H9 (cell line): ENCODE results near the gene KLHDC1. TPM values are rescaled to one million over a fixed set of nuclear protein-coding genes. Genes with fewer than 3 reads are reported as not detected.

Source experiments
- DNase-seq: peaks from one replicate; pipeline ENCODE4 v3.0.0-alpha.2; 2017
- H2AFZ ChIP-seq: one replicate; pipeline ENCODE4 v1.6.1; 2013; ENCODE audit warnings: mild to moderate bottlenecking, low read length, control low read depth, moderate library complexity
- H2AK5ac ChIP-seq: 2 replicates; pipeline ENCODE4 v1.6.1; 2013; ENCODE audit warnings: low read length, control low read depth, mixed read lengths; ENCODE audit not compliant: insufficient read length
- H2BK120ac ChIP-seq: one replicate; pipeline ENCODE4 v1.6.1; 2013; ENCODE audit warnings: low read depth, mild to moderate bottlenecking, low read length, control low read depth, inconsistent platforms; ENCODE audit not compliant: poor library complexity, severe bottlenecking
- H2BK12ac ChIP-seq: 2 replicates; pipeline ENCODE4 v1.6.1; 2013; ENCODE audit warnings: low read length, control low read depth, mixed read lengths, low read depth; ENCODE audit not compliant: insufficient read length
- H2BK15ac ChIP-seq: 2 replicates; pipeline ENCODE4 v1.6.1; 2013; ENCODE audit warnings: low read depth, low read length, control low read depth
- H2BK20ac ChIP-seq: one replicate; pipeline ENCODE4 v1.6.1; 2013; ENCODE audit warnings: low read depth, mild to moderate bottlenecking, low read length, control low read depth, inconsistent platforms; ENCODE audit not compliant: poor library complexity, severe bottlenecking
- H2BK5ac ChIP-seq: 2 replicates; pipeline ENCODE4 v1.6.1; 2013; ENCODE audit warnings: low read length, control low read depth, mixed read lengths; ENCODE audit not compliant: insufficient read length
- H3K14ac ChIP-seq: 2 replicates; pipeline ENCODE4 v1.6.1; 2013; ENCODE audit warnings: low read length, control low read depth; ENCODE audit not compliant: insufficient read depth
- H3K18ac ChIP-seq: 2 replicates; pipeline ENCODE4 v1.6.1; 2013; ENCODE audit warnings: low read depth, mild to moderate bottlenecking, mixed read lengths, low read length, control low read depth; ENCODE audit not compliant: insufficient read length
- H3K23ac ChIP-seq: 2 replicates; pipeline ENCODE4 v1.6.1; 2013; ENCODE audit warnings: low read length, control low read depth, mixed read lengths, low read depth; ENCODE audit not compliant: insufficient read length
- H3K23me2 ChIP-seq: 2 replicates; pipeline ENCODE4 v1.6.1; 2013; ENCODE audit warnings: low read depth, mild to moderate bottlenecking, mixed read lengths, low read length, control low read depth; ENCODE audit not compliant: insufficient read length, poor library complexity, severe bottlenecking
- H3K27ac ChIP-seq: 2 replicates; pipeline ENCODE4 v1.5.1; 2013; ENCODE audit warnings: low read length, control low read depth, mixed read lengths, low read depth; ENCODE audit not compliant: insufficient read length
- H3K27me3 ChIP-seq: 2 replicates; pipeline ENCODE4 v1.6.1; 2013; ENCODE audit warnings: low read length, control low read depth, inconsistent platforms; ENCODE audit not compliant: insufficient read depth
- H3K4ac ChIP-seq: 2 replicates; pipeline ENCODE4 v1.6.1; 2013; ENCODE audit warnings: low read depth, mild to moderate bottlenecking, control low read depth, inconsistent platforms, low read length, moderate library complexity
- H3K4me1 ChIP-seq: 2 replicates; pipeline ENCODE4 v1.6.1; 2013; ENCODE audit warnings: low read length, control low read depth, inconsistent platforms; ENCODE audit not compliant: insufficient read depth
- H3K4me2 ChIP-seq: 2 replicates; pipeline ENCODE4 v1.6.1; 2013; ENCODE audit warnings: low read length, control low read depth, mixed read lengths; ENCODE audit not compliant: insufficient read length, insufficient read depth
- H3K56ac ChIP-seq: 2 replicates; pipeline ENCODE4 v1.6.1; 2013; ENCODE audit warnings: low read depth, mild to moderate bottlenecking, mixed read lengths, low read length, control low read depth; ENCODE audit not compliant: insufficient read length
- H3K79me1 ChIP-seq: 2 replicates; pipeline ENCODE4 v1.6.1; 2013; ENCODE audit warnings: low read depth, mild to moderate bottlenecking, moderate library complexity, low read length, control low read depth, inconsistent platforms; ENCODE audit not compliant: insufficient read depth, poor library complexity, severe bottlenecking
- H3K79me2 ChIP-seq: 2 replicates; pipeline ENCODE4 v1.6.1; 2013; ENCODE audit warnings: low read length, control low read depth, inconsistent platforms; ENCODE audit not compliant: insufficient read depth
- H3K9ac ChIP-seq: 2 replicates; pipeline ENCODE4 v1.6.1; 2013; ENCODE audit warnings: low read length, control low read depth, mixed read lengths; ENCODE audit not compliant: insufficient read length; ENCODE audit errors: extremely low read depth
- H3K9me3 ChIP-seq: one replicate; pipeline ENCODE4 v1.6.1; 2013; ENCODE audit warnings: low read depth, low read length, inconsistent platforms; ENCODE audit not compliant: control insufficient read depth
- H3T11ph ChIP-seq: one replicate; pipeline ENCODE4 v1.6.1; 2013; ENCODE audit warnings: mild to moderate bottlenecking, low read length, control low read depth, inconsistent platforms
- H4K20me1 ChIP-seq: one replicate; pipeline ENCODE4 v1.6.1; 2013; ENCODE audit not compliant: control insufficient read depth, insufficient read length, insufficient read depth
- H4K5ac ChIP-seq: 2 replicates; pipeline ENCODE4 v1.6.1; 2013; ENCODE audit warnings: low read depth, mild to moderate bottlenecking, mixed read lengths, low read length, control low read depth; ENCODE audit not compliant: insufficient read length
- H4K8ac ChIP-seq: replicated peaks from 2 replicates; pipeline ENCODE4 v1.6.1; 2013; ENCODE audit warnings: low read length, control low read depth, mixed read lengths, low read depth; ENCODE audit not compliant: insufficient read length
- H4K91ac ChIP-seq: 2 replicates; pipeline ENCODE4 v1.6.1; 2013; ENCODE audit warnings: low read depth, mild to moderate bottlenecking, moderate library complexity, mixed read lengths, low read length, control low read depth; ENCODE audit not compliant: insufficient read length
- H3K27ac Mint-ChIP-seq, 3 experiments: 2 replicates in 2 of 3; 3 replicates in 1 of 3; pipeline ENCODE4 v1.8.0; 2020 to 2021; ENCODE audit warnings: mixed read lengths in 3 of 3, mild to moderate bottlenecking in 1 of 3, moderate library complexity in 1 of 3
- H3K27me3 Mint-ChIP-seq: 2 replicates; pipeline ENCODE4 v1.8.0; 2021; ENCODE audit warnings: low read depth, mild to moderate bottlenecking, moderate library complexity, mixed read lengths
- H3K36me3 Mint-ChIP-seq, 3 experiments: 2 replicates in 2 of 3; 3 replicates in 1 of 3; pipeline ENCODE4 v1.8.0; 2020 to 2021; ENCODE audit warnings: low read depth in 3 of 3, mixed read lengths in 3 of 3; ENCODE audit not compliant: insufficient read depth in 1 of 3
- H3K4me1 Mint-ChIP-seq, 2 experiments: 2 replicates each; pipeline ENCODE4 v1.8.0; 2020; ENCODE audit warnings: mixed read lengths in 2 of 2
- H3K4me3 Mint-ChIP-seq, 2 experiments: 2 replicates in 1 of 2; 3 replicates in 1 of 2; pipeline ENCODE4 v1.8.0; 2020 to 2021; ENCODE audit warnings: mild to moderate bottlenecking in 2 of 2, mixed read lengths in 2 of 2, moderate library complexity in 1 of 2
- H3K9me3 Mint-ChIP-seq, 2 experiments: 2 replicates in 1 of 2; 3 replicates in 1 of 2; pipeline ENCODE4 v1.8.0; 2020; ENCODE audit warnings: mild to moderate bottlenecking in 2 of 2, mixed read lengths in 2 of 2, moderate library complexity in 1 of 2
- WGBS: extraction: QIAGEN DNeasy Blood & Tissue Kit; methylation state at CpG from one replicate; pipeline ENCODE4 v1.1.7; 2013; ENCODE audit warnings: missing lambda C conversion rate, low lambda C conversion rate, mixed read lengths; ENCODE audit not compliant: insufficient read length; ENCODE audit errors: extremely low coverage; 5-methylcytosine and 5-hydroxymethylcytosine counted together
- total RNA-seq: library from RNA; stranded (reverse); gene quantifications from 2 replicates; pipeline ENCODE4 v1.2.1, GENCODE V29; 2021
- TF ChIP-seq, protein P1 (sequence below): fragments of 200-600 bp; sonication (generic); conservative IDR thresholded peaks from 3 replicates; pipeline ENCODE4 v1.8.0; 2021; ENCODE audit warnings: antibody characterized with exemption, mild to moderate bottlenecking

KLHDC1 gene
- total RNA-seq, 1 experiment from 2014 or later, result not detected

DNA sequence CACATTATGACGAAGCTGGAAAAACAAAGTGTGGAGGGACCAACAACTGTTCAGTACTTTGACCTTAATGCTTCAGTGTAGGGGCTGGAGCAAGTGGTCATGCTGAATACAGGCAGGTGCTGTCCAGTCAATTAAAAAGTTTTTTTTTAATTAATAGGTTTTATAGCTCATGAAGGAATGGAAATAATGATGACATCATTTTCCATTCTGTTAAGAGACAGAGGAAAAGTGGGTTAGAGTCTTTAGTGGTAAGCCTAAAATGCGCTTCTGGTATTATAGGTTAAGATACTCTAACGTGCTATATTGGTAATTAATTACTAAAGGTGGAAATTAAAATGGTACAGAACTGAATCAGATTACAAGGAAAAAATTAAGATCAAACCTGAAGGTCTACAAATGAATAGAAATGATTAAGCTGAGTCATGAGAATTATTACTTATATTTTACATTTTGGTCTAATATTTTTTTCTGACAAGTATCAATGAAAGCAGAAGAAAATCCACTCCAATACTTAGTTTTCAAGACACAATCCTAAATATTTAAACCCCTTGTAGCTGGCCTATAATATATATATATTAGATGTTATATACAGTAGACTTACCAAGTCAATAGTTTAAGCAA, 90.6 kb downstream of the KLHDC1 start:
- Mint-ChIP-seq H3K9me3 (no peaks in the 10 kb centered on the region), H3K4me1 (no peaks in the 10 kb centered on the region), H3K27ac (no peak overlapping the region), H3K36me3 (peaks cover 28 to 90% (median 65%) of the 10 kb centered on the region in 3 experiments; a peak in 6 of 7 replicates), H3K4me3 (no peak overlapping the region), H3K27me3 (no peaks in the 10 kb centered on the region)
- no peak overlapping the region for H2BK12ac ChIP-seq
- H3K79me2 ChIP-seq, result no peaks in the 10 kb centered on the region
- H3K4me1 ChIP-seq, result no peaks in the 10 kb centered on the region
- H3K9me3 ChIP-seq, result no peaks in the 10 kb centered on the region
- no peak overlapping the region for H3K4ac ChIP-seq
- DNase-seq, result no peak
- no peaks in the 10 kb centered on the region for H4K20me1 ChIP-seq
- no peak overlapping the region for H3T11ph ChIP-seq
- no peak overlapping the region for H2BK20ac ChIP-seq
- no peak overlapping the region for H3K14ac ChIP-seq
- no peaks in the 10 kb centered on the region for H3K27me3 ChIP-seq
- no peak overlapping the region for H4K91ac ChIP-seq
- no peak overlapping the region for H2AK5ac ChIP-seq
- H3K9ac ChIP-seq, result no peak overlapping the region
- no CpG with 5 or more reads among the region's 3 CpGs for WGBS
- no peak overlapping the region for H3K23ac ChIP-seq
- no peak overlapping the region for H2AFZ ChIP-seq
- H2BK15ac ChIP-seq, result no peak overlapping the region
- no peak overlapping the region for H3K27ac ChIP-seq
- no peak overlapping the region for H4K8ac ChIP-seq
- H2BK5ac ChIP-seq, result no peak overlapping the region
- TF ChIP-seq, protein P1, sequence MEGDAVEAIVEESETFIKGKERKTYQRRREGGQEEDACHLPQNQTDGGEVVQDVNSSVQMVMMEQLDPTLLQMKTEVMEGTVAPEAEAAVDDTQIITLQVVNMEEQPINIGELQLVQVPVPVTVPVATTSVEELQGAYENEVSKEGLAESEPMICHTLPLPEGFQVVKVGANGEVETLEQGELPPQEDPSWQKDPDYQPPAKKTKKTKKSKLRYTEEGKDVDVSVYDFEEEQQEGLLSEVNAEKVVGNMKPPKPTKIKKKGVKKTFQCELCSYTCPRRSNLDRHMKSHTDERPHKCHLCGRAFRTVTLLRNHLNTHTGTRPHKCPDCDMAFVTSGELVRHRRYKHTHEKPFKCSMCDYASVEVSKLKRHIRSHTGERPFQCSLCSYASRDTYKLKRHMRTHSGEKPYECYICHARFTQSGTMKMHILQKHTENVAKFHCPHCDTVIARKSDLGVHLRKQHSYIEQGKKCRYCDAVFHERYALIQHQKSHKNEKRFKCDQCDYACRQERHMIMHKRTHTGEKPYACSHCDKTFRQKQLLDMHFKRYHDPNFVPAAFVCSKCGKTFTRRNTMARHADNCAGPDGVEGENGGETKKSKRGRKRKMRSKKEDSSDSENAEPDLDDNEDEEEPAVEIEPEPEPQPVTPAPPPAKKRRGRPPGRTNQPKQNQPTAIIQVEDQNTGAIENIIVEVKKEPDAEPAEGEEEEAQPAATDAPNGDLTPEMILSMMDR, result no peak
- H3K23me2 ChIP-seq, result no peaks in the 10 kb centered on the region
- no peak overlapping the region for H3K4me2 ChIP-seq
- no peaks in the 10 kb centered on the region for H3K79me1 ChIP-seq
- H4K5ac ChIP-seq, result no peak overlapping the region
- H2BK120ac ChIP-seq, result no peak overlapping the region
- no peak overlapping the region for H3K56ac ChIP-seq
- H3K18ac ChIP-seq, result no peak overlapping the region
